Stimulated activated CD8-positive, alpha-beta memory T cell treated with anti-CD3 and anti-CD28 coated beads, Interleukin-4, amount 100 ng/mL, for 4 hours (primary cell): ENCODE results near the gene GPX4.

Source experiments
- DNase-seq, 2 donors: peaks; one replicate each; pipeline ENCODE4 v3.0.0-alpha.2; 2020; ENCODE audit warnings: low read depth in 2 of 2, low spot score in 1 of 2

The GPX4 gene

DNA sequence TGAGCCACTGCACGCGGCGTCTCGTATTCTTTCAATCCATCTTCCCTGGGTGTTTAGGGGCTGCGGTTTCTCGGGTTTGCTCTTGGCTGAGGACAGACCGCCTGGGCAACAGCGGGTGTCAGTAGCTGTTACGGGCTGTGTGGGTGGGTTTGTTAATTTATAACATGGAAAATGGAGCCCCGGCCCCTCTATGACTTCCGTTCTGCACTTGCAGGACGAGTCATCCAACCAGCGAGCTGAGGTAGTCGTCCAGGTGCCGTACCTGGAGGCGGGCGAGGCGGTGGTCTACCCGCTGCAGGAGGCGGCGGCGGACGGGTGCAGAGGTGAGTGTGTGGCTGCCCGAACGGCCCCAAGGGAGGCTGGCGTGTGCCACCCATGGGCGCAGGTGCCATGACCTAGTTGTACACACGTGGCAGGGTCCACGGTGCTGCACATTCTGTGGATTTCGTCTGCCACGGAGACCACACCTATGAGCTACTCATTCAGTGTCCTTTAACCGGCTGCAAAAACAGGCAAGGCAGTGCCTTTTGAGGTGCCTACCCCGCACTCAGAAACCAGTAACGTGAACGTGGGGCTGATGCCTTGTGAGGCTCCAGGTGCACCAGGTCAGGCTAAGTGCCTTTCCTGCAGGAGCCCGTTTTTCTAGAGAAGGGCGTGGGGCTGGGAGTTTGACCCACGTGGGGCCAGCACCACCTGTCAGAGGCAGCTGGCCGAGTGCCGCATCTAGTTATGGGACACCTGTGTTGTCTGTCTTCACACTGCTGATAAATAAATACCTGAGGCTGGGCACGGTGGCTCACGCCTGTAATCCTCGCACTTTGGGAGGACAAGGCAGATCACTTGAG lies 19.5 kb upstream of the GPX4 start:
- DNase-seq = no peak

DNA sequence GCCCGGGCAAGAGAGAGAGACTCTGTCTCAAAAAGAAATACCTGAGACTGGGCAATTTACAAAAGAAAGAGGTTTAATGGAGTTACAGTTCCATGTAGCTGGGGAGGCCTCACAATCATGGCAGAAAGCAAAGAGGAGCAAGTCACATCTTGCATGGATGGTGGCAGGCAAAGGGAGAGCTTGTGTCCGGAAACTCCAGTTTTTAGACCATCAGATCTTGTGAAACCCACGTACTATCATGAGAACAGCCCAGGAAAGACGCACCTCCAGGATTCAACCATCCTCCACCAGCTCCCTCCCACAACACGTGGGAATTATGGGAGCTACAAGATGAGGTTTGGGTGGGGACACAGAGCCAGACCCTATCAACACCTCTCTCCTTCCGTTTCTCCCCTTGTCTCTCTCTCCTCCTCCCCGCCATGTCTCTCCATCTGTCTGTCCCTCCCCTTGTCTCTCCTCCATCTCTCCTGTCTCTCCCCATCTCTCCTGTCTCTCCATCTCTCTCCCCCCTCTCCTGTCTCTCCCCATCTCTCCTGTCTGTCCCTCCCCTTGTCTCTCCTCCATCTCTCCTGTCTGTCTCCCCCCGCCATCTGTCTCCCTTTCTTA lies 18.6 kb upstream of the GPX4 start:
- DNase-seq = no peak

DNA sequence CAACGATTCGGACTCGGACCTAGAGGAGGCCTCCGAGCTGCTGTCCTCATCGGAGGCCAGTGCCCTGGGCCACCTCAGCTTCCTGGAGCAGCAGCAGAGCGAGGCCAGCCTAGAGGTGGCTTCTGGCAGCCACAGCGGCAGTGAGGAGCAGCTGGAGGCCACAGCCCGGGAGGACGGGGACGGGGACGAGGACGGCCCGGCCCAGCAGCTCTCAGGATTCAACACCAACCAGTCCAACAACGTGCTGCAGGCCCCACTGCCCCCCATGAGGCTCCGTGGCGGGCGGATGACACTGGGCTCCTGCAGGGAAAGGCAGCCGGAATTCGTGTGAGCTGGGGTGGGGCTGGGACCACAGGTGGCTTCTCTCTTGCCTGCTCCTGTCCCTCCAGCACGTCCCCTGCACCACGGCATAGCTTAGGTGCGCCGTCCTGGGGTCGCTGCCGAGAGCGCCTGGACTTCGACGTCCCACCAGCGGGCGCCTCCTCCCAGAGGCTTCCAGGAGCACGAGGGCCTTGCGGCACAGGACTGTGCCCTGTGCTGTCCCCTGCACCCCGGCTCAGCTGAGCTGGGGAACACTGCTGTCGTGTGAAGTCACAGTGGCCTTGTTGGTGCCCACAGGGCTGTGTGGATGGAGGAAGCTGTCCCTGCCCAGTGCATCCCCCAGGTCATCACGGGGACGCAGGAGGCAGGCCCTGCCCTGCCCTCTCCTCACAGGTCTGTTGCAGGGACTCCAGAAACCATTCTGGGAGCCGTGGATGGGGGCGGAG lies 17.9 kb upstream of the GPX4 start:
- DNase-seq = no peak

DNA sequence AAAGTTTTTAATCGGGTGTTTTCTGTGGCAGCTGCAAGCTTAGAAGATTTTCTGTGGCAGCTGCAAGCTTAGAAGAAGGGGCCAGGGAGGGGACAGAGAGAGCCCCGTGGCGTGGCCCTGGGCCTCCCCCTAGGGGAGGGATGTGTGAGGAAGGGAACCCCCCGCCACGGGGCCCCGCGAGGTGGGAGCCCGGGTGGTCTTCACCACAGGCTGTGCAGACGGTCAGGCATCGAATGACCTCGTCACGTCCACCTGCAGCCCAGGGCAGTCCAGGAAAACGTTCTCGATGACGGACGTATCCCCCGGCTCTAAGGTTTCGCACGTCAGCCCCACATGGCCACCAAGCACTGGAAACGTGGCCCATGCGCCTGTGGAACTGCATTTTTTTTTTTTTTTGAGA lies 17.2 kb upstream of the GPX4 start:
- DNase-seq = no peak

DNA sequence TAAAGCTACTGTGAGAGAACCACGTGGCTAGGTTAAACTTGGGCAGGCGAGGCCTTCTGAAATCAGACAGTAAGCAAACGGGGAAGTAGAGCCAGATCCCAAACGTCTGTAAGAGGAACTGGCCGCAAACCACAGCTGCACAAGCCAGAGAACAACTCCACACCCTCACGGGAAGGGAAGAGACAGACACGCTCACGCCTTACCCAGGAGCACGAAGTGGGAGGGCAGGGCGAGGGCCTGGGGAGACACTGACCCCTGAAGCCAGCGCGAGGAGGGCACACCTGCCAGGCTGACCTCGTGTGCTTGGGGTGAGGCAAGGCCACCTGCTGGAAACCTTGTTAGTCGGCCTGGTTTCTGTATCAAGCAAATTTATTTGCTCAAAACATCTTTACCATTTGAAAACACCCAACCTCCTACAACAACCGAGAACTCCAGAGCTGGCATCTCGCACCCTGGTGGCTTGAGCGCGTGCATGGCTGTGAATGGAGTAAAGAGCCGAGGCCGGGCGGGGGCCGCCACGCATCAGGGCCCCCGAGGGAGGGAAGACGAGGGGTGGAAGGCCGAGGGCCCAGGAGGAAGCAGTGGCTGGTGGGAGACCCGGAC lies 15.9 kb upstream of the GPX4 start:
- DNase-seq = no peak

DNA sequence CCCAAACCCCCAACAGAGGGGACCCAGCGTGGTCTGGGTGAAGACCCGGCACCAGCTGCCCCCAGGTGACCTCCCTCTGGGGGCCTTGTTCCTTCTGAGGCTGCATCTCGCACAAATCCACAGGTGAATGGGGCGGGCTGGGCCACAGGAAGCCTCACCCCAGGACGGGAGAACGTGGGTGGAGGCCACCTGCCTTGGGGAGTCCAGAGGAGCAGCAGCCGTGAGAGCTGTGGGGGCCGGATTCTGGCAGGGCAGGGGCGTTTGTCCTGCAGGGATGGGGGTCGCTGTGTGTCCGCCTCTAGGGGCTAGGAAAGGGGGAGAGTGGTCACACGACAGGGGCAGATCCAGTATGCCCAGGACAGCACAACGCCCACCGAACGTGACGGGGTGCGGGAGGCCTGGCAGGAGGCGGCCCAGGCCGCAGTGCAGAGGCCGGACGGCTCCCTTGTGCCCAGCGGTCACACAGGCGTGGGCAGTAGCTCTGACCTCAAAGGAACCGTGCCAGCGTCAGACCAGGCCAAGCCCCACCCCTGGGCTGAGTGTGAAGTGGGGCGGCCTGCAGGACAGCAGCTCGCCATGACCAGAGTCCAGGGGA lies 15.3 kb upstream of the GPX4 start:
- DNase-seq = no peak

DNA sequence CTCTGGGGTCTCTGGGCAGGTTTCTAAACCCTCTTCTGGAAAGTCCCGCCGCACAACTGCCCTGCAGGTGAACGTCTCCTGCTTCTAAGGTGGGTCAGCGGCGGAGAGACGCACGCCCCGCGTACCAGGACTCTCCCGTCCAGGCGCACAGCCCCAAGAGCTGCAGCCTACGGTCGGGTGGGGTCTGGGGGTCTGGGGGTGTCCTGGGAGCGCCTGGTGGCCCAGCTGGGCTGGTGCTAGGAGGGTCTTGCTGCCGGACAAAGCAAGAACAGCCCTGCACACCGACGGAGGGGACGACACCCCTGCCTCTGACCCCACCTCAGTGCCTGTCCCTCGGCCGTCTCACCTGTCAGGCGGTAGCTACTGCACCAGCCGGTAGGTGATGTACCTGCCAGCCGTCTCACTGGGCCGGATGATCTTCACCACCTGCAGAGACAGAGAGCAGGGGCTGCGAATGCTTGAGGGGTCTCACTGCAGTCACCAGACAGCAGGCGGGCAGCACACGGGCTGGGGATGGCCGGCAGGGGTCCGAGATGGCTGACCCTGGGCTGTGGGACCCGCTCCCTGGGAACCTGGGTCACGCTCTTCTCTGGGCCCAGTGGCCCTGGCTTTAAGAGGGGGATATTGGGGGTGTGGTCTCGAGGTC lies 14.5 kb upstream of the GPX4 start:
- no peak for DNase-seq

DNA sequence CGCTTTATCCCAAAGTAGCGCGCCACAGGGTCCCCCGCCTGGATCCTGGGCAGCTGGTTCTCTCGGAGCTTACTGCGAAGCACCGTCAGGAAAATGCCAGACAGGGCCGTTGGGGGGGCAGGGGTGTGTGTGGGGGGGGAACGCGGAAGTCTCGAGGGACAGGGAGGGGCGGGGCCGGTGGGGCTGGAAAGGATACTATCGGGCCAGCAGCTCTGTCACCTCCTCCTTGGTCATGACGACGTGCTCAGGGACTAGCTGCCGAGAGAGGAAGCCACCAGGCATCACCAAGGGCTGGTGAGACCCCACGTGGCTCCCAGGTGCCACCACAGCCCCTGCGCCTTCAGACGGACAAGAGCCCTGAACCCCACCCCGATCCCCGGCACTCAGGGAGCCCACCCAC lies 13.9 kb upstream of the GPX4 start:
- no peak for DNase-seq

DNA sequence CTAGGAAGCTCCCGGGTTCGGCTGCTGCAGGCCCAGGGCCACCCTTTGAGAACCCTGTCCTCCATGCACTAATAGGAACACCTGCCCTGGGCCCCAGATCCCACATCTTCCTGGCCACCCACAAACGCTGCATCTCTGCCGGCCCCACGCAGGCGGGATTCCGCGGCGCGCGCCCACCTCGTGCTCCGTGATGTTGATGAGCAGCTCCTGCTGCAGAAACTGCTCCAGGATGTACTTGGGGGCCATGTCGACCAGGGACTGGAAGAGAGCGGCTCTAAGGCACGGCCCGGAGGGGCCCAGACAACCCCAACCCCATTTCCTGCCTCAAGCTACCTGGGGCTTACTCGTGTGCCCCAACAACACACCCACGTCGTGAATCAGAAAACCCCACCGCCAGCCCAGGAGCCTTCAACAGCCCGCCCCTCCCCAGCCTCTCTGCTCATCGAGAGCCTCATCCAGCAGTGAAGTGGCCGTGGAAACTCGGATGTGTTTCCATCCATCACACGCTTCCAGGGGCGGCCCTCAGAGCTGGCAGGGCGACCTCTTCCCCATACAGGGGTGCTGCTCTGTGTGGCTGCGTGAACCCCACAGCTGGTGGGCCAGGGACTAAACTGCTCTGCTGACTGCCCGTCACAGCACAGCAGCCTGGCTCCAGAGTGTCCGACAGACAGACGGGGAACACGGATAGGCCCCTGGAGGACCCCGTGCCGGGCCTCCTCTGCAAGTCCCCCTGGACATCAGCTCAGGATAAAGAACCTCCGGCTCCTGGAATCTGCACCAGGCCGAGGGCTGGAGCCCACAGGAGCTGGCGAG lies 12.9 kb upstream of the GPX4 start:
- DNase-seq = peak; percentile 44 to 61

GRCh38 chr19:1091544-1092175 lies 12.1 kb upstream of the GPX4 start:
- DNase-seq = no peak

DNA sequence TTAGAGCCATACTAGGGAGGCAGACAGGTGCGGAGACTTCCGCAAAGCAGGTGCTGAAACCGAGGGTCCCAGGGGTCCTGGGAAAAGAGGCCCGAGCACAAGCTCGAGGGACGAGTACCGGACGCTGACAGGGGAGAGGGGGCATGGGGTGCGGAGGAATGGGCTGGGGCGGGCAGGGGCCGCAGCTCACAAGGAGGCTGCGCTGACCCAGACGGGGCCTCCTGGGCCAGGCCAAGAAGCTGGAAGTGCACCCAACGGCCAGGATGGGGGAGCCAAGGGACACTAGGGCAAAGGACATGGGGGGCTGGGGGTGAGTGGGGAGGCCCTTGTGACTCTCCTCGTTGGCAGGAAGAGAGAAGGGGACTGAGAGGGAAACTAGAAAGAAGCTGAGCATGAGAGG lies 10.5 kb upstream of the GPX4 start:
- no peak for DNase-seq

DNA sequence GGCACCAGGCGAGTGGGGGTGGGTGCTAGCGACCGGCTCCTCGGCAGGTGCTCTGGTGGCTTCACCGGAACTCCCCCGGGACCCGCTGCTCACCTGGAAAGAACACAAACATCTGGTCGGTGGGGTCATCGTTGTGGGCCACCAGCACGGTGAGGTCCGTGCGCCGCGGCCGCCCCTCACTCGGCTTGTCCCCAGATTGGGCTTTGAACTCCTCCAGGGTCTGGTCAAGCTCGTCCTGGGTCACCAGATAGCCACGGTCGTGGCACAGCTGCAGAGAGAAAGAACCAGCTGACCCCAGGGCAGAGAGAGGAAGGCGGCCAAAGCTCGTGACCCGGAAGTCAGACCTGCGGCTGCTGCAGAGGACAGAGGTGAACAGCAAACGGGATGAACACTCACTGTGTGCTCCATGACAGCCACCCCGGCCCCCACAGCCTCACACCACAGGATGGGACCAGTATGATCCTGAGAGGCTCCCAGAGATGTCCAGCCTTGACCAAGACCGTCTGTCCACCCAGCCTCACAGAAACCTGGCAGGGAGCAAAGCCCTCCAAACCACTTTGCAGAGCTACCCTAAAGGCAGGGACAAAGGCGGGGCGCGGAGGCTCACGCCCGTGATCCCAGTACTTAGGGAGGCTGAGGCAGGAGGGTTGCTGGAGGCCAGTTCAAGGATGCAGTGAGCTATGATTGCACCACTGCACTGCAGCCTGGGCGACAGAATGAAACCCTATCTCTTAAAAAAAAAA lies 9.8 kb upstream of the GPX4 start:
- DNase-seq = no peak

- DNase-seq = no peak
Measured at GRCh38 chr19:1094655-1094977, 9.2 kb upstream of the GPX4 start.

DNA sequence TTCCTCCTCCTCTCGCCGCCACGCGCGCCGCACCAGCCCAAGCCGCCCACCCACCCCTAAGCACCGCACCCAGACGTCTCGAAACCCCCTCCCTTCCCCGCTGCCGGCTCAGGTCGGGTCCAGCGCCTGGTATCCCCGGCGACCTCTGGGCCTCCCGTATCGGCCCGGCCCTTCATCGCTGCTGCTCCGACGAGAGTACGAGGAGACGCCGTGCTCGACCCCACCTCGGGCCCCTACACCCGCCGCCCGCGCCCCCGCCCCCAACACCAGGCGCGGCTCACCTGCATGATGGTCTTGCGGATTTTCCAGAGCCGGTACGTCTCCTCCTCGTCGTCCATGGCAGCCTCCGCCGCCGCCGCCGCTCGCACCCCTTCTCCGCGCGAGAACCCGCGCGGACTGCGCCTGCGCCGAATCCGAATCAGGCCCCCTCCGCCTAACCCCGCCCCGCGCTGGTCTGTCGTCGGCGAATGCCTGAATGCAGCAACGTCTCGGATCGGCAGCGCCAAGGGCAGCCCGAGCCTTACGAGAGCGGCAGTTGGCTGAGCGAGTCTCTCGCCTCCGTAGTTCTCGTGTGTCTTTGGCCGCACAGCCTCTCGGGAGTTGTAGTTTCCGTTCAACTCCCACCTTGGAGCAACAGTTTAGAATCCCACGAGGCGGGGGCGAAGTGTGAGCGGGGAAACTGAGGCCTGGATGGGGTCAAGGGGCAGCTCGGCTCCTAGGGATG lies 8.7 kb upstream of the GPX4 start, which contains the start of gene POLR2E:
Gene POLR2E, minus strand, starts transcription at position 398 of the 724 bp plus-strand sequence. Its CDS starts 60 bp downstream, at position 338.
- DNase-seq = peak; percentile 93 to 95

DNA sequence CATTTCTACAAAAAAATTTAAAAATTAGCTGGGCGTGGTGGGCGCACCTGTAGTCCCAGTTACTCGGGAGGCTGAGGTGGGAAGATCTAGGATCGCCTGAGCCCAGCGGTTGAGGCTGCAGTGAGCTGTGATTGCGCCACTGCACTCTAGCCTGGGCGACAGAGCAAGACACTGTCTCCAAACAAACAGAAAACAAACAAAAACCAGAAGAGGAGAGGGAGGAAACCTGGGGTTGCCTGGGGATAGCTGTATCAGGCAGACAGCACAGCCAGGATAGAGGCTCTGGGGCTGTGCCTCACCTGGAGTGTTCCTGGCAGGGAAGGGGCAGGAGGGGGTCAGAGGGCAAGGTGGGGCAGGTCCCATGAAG lies 6.0 kb upstream of the GPX4 start:
- DNase-seq = no peak

DNA sequence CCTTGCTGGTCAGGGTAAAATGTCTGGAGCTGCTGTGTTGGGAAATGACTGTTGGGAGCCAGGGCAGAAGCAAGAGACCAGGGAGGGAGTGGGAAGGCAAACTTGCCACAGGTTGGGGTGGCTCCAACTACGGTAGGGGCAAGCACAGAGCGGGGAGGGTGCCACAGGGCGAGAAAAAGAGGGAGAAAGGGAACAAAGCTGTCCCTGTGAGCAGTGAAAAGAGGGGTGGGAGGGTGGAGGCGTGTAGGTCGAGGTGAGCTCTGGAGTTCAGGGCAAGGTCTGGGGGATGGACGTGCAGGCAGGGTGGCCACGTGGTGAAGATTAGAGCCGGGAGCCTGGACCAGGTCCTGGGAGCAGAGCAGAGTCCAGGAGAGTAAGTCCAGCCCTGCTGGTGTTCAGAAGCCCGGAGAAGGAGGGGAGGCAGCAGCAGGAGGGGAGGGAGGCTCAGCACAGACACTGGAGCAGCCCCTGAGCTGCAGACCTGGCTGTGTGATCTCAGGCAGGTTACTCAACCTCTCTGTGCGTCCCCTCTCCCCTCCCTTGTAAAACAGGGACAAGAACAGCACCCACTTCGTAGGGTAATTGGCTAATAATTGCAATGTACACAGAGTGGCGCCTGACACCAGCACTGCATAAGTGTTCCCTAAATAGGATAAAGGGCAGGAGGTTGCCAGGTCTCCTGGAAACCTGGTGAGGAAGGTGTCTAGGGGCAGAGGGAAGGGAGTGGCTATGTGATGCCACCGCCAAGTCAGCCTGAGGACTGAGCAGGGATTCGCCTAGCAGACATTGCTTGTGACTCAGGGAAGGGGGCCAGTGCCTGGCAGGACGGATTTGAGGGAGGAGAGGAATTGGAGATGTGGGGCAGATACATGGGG lies 5.4 kb upstream of the GPX4 start:
- no peak for DNase-seq

DNA sequence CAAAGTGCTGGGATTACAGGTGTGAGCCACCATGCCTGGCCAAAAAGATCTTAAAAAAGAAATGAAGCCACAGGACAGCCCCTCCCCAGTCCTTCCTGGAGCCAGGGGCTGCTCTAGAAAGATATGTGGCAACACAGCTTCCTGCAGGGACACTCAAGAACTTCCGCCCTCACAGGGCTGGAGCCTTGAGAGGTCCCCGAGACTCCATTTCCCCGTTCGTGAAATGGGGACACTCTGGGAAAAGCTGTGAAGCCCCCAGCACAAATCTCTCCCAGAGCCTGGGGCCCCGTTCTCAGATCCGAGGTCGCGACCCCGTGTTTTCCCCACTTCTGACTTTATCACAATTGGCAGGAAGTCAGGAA lies 2.5 kb upstream of the GPX4 start:
- DNase-seq = no peak
